Measurements from ENCODE around the gene NOTCH2. TPM values are rescaled to one million over a fixed set of nuclear protein-coding genes. Genes with fewer than 3 reads are reported as not detected.

The NOTCH2 gene
- total and polyA plus RNA-seq, 4 donors, result 43.7 to 131 (median 78.1) TPM

DNA sequence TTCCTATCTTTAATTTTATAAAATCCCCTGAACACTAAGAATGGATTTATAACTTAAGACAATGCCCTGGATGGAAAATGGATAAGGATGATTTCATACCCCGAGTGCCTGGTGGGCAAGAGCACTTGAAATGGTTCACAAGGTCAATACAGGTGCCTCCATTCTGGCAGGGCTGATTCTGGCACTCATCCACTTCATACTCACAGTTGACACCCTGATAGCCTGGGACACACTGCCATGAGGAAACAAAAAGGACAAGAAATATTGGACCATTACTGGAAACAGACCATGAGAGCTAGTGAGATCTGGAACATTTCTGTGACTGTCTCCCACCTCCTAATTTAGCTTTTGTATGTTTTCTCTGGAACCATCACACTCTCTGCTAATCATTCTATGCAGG, 134.1 kb downstream of the NOTCH2 start:
- Histone ChIP-seq H3K4me3 (ENCODE audit: low read depth, low read length) (no peak overlapping the region), H3K9me3 (ENCODE audit: control insufficient read depth, insufficient read depth, low read length) (peaks cover 3% of the 10 kb centered on the region), H3K36me3 (ENCODE audit: control insufficient read depth, insufficient read depth, low read length) (peaks cover 15% of the 10 kb centered on the region), H3K4me1 (ENCODE audit: control insufficient read depth, insufficient read depth, low read length) (no peaks in the 10 kb centered on the region), H3K27ac (ENCODE audit: low read depth, low read length) (no peak overlapping the region), H3K27me3 (ENCODE audit: control insufficient read depth, insufficient read depth, low read length) (no peaks in the 10 kb centered on the region)
- no CpG with 5 or more reads among the region's 1 CpG for WGBS (ENCODE audit: insufficient coverage)
- DNase-seq (ENCODE audit: low read depth in 4 of 6, low spot score in 6 of 6), result no peak

DNA sequence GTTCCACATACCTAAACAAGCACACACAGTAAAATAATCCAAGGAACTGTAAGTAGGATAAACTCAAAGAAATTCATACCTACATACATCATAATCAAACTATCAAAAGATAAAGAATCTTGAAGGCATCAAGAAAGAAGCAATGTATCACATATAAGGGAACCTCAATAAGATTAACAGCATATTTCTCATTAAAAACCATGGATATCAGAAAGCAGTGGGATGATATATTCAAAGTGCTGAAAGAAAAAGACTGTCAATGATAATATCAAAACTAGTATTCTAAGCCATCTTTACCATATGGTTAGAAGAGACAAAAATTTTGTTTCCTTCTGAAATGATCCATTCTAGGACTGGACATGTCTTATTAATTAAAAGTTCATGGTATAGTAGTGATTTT, 136.1 kb downstream of the NOTCH2 start:
- peaks cover 18% of the 10 kb centered on the region for H3K36me3 ChIP-seq (ENCODE audit: control insufficient read depth, insufficient read depth, low read length)
- no peak for DNase-seq (ENCODE audit: low read depth in 4 of 6, low spot score in 6 of 6)
- no peak overlapping the region for H3K4me3 ChIP-seq (ENCODE audit: low read depth, low read length)
- no peak overlapping the region for H3K27ac ChIP-seq (ENCODE audit: low read depth, low read length)
- H3K4me1 ChIP-seq (ENCODE audit: control insufficient read depth, insufficient read depth, low read length), result no peaks in the 10 kb centered on the region
- no peaks in the 10 kb centered on the region for H3K27me3 ChIP-seq (ENCODE audit: control insufficient read depth, insufficient read depth, low read length)
- H3K9me3 ChIP-seq (ENCODE audit: control insufficient read depth, insufficient read depth, low read length), result peaks cover 3% of the 10 kb centered on the region

DNA sequence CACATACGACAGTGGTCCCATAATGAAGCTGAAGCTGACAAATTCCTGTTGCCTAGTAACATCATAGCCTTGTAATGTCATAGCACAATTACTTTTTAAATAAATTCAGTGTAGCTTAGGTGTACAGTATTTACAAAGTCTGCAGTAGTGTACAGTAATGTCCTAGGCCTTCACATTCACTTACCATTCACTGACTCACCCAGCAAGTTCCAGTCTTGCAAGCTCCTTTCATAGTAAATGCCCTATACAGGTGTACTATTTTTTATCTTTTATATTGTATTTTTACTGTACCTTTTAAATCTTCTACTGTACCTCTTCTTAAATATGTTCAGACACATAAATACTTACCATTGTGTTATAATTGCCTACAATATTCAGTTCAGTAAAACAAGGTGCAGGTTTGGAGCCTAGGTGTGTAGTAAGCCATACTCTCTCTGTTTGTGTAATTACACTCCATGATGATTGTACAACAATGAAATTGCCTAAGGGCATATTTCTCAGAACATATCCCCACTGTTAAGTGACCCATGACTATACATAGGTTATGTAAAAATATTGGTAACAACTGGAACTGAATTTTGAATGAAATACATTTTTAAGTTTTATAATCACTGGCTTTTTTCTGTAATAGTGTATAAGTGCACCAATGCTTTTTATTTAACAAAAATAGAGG, 139.7 kb downstream of the NOTCH2 start:
- peak in 1 of 6 donors; percentile 47 for DNase-seq (ENCODE audit: low read depth in 4 of 6, low spot score in 6 of 6)
- H3K4me3 ChIP-seq (ENCODE audit: low read depth, low read length), result no peak overlapping the region
- H3K4me1 ChIP-seq (ENCODE audit: control insufficient read depth, insufficient read depth, low read length), result no peaks in the 10 kb centered on the region
- WGBS (ENCODE audit: insufficient coverage), result 83% methylated on average over 1 of the region's 1 CpG
- peaks cover 3% of the 10 kb centered on the region for H3K9me3 ChIP-seq (ENCODE audit: control insufficient read depth, insufficient read depth, low read length)
- peaks cover 14% of the 10 kb centered on the region for H3K36me3 ChIP-seq (ENCODE audit: control insufficient read depth, insufficient read depth, low read length)
- H3K27ac ChIP-seq (ENCODE audit: low read depth, low read length), result no peak overlapping the region
- H3K27me3 ChIP-seq (ENCODE audit: control insufficient read depth, insufficient read depth, low read length), result no peaks in the 10 kb centered on the region

DNA sequence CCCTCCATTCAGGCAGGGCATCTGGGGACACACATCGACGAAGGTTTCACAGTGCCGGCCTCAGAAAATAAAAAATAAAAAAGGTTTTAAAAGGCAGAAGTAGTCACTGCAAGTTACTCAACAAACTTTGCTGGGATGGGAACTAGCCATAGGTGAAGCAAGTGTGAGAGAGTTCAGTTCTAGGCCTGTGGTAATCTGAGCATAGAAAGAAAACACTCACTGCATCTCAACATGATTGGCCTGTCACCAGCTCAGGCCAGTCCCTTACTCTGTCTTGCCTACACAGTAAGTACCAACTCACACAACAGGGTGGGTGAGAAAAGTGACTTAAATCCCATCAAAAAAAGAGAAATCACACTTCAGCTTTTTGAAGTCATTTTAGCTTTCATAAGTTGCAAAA, 142.9 kb downstream of the NOTCH2 start:
- DNase-seq (ENCODE audit: low read depth in 4 of 6, low spot score in 6 of 6), result no peak
- Histone ChIP-seq H3K27me3 (ENCODE audit: control insufficient read depth, insufficient read depth, low read length) (no peaks in the 10 kb centered on the region), H3K27ac (ENCODE audit: low read depth, low read length) (no peak overlapping the region), H3K9me3 (ENCODE audit: control insufficient read depth, insufficient read depth, low read length) (no peaks in the 10 kb centered on the region), H3K4me1 (ENCODE audit: control insufficient read depth, insufficient read depth, low read length) (no peaks in the 10 kb centered on the region), H3K36me3 (ENCODE audit: control insufficient read depth, insufficient read depth, low read length) (peaks cover 18% of the 10 kb centered on the region), H3K4me3 (ENCODE audit: low read depth, low read length) (no peak overlapping the region)
- WGBS (ENCODE audit: insufficient coverage), result no CpG with 5 or more reads among the region's 3 CpGs

DNA sequence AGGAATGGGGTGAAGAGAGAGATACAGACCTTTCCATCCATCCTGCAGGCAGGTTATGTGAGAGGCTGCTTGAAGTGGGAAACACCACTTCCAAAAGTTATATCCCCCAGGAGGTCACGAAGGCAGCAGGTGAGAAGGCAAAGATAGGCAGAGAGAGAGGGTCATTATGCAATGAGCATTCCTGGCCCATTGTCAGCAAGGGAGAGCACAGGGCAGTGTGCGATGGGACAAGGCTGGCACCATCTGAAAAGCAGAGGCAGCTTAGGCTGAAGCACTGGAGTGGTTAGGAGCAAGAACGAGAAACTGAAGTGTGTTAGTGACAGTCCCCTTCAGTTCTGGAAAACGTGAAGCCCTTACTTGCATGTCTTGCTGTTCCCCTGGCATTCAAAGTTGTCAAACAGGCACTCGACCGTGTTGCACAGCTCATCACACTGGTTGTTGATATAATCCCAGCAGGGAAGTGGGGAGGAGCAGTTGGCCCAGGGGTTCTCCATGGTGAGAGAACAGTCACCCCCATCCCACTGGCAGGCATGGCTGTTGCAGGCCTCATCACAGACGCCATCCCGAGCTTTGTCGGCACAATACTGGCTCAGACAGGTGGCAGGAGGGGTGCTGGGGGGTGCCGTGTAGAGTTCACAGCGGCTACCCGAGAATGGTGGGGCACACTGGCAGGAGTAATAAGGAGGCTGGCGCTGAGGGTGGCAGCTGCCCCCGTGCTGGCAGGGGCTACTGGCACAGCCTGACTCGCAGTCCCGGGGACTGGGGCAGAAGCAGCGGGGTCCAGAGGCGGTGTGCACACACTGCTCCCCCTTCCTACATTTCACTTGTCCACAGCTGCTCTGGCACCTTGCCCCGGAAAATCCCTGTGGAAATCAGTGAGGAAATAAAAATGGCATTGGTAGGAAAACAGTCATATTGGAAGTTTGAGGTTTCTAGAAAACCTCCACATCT, 144.2 kb downstream of the NOTCH2 start:
- Histone ChIP-seq H3K27me3 (ENCODE audit: control insufficient read depth, insufficient read depth, low read length) (no peaks in the 10 kb centered on the region), H3K36me3 (ENCODE audit: control insufficient read depth, insufficient read depth, low read length) (peaks cover 19% of the 10 kb centered on the region), H3K9me3 (ENCODE audit: control insufficient read depth, insufficient read depth, low read length) (no peaks in the 10 kb centered on the region), H3K27ac (ENCODE audit: low read depth, low read length) (no peak overlapping the region), H3K4me1 (ENCODE audit: control insufficient read depth, insufficient read depth, low read length) (no peaks in the 10 kb centered on the region), H3K4me3 (ENCODE audit: low read depth, low read length) (no peak overlapping the region)
- 80% methylated on average over 14 of the region's 19 CpGs for WGBS (ENCODE audit: insufficient coverage)
- DNase-seq (ENCODE audit: low read depth in 4 of 6, low spot score in 6 of 6), result peak in 2 of 6 donors; percentile 16 to 52

DNA sequence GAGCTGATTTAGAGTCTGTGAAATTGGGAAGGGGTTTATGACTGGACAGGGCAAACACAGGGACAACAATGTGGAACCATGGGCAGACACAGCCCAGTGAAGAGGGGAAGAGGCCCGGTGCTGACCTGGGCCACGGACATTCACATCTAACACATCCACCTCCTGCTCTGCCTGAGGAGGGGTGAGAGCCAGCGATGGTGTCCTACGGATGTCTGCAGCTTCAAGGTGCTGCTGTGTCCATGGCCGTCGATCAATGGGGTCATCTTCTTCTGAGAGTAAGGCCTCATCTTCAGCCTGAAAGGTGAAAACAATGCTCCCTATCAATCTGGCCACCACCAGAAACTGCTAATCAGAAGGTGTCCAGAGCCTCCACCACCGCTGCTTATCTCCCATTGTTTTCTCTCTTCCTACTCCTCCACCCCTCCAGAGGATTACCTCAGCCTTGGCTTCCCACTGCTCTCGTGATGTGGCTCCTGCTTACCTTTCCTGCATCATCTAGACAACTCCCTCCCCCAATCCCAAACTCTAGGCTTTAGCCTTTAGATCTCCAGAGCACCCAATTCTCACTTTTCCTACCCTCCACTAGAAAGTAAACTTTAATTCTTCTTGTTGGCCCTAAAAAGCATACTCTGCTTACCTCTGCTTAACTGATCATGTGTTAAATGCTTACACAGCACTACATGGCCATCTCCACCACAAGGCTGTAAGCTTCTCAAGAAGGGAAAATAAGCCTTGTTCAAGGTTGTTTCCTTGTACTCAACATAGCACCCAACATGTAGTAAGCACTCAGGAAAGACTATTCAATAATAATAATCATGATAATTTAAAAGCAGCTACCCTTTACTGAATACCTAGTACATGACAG, 149.1 kb downstream of the NOTCH2 start:
- Histone ChIP-seq H3K4me1 (ENCODE audit: control insufficient read depth, insufficient read depth, low read length) (no peaks in the 10 kb centered on the region), H3K27ac (ENCODE audit: low read depth, low read length) (no peak overlapping the region), H3K9me3 (ENCODE audit: control insufficient read depth, insufficient read depth, low read length) (no peaks in the 10 kb centered on the region), H3K4me3 (ENCODE audit: low read depth, low read length) (no peak overlapping the region), H3K36me3 (ENCODE audit: control insufficient read depth, insufficient read depth, low read length) (peaks cover 36% of the 10 kb centered on the region), H3K27me3 (ENCODE audit: control insufficient read depth, insufficient read depth, low read length) (no peaks in the 10 kb centered on the region)
- 92% methylated on average over 7 of the region's 8 CpGs for WGBS (ENCODE audit: insufficient coverage)
- DNase-seq (ENCODE audit: low read depth in 4 of 6, low spot score in 6 of 6), result no peak

DNA sequence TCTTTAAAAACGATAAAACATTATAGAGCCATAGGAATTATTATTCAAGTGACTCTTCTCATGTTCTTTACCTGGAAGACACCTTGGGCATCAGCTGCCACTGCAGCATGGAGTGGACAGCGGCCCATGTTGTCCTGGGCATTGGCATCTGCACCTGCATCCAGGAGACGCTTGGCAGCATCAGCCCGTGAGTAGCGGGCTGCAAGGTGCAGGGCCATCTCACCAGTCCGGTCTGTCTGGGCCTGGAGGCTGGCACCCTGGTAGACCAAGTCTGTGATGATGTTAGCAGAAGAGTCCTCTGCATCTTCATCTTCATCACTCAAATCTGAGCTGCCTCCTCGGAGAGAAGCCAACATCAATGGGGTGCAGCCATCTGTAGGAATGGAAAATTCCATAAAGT, 150.2 kb downstream of the NOTCH2 start:
- H3K36me3 ChIP-seq (ENCODE audit: control insufficient read depth, insufficient read depth, low read length), result peaks cover 34% of the 10 kb centered on the region
- WGBS (ENCODE audit: insufficient coverage), result 100% methylated on average over 5 of the region's 7 CpGs

DNA sequence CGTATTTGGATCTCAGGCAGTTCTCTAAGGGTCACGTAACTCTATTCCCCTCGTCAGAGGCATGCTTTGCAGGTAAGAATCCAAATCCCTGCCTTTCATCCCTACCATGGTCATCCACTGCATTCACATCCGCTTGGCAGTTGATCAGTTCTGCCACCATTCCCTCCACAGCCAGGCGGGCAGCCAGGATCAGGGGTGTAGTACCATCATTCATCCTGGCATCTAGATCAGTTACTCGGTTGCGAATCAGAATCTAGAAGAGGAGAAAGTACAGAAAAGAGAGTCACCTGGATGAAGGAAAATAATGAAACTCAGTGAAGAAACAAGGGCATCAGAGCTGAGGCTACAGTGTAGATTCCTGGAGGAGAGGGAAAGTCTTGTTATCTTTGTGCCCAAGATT, 151.2 kb downstream of the NOTCH2 start:
- H3K36me3 ChIP-seq (ENCODE audit: control insufficient read depth, insufficient read depth, low read length), result peaks cover 30% of the 10 kb centered on the region

More for the DNA sequence above, 150.2 kb downstream of the NOTCH2 start:
- no peak for DNase-seq (ENCODE audit: low read depth in 4 of 6, low spot score in 6 of 6)
- no peak overlapping the region for H3K4me3 ChIP-seq (ENCODE audit: low read depth, low read length)
- no peak overlapping the region for H3K27ac ChIP-seq (ENCODE audit: low read depth, low read length)
- no peaks in the 10 kb centered on the region for H3K9me3 ChIP-seq (ENCODE audit: control insufficient read depth, insufficient read depth, low read length)
- no peaks in the 10 kb centered on the region for H3K27me3 ChIP-seq (ENCODE audit: control insufficient read depth, insufficient read depth, low read length)
- no peaks in the 10 kb centered on the region for H3K4me1 ChIP-seq (ENCODE audit: control insufficient read depth, insufficient read depth, low read length)

DNA sequence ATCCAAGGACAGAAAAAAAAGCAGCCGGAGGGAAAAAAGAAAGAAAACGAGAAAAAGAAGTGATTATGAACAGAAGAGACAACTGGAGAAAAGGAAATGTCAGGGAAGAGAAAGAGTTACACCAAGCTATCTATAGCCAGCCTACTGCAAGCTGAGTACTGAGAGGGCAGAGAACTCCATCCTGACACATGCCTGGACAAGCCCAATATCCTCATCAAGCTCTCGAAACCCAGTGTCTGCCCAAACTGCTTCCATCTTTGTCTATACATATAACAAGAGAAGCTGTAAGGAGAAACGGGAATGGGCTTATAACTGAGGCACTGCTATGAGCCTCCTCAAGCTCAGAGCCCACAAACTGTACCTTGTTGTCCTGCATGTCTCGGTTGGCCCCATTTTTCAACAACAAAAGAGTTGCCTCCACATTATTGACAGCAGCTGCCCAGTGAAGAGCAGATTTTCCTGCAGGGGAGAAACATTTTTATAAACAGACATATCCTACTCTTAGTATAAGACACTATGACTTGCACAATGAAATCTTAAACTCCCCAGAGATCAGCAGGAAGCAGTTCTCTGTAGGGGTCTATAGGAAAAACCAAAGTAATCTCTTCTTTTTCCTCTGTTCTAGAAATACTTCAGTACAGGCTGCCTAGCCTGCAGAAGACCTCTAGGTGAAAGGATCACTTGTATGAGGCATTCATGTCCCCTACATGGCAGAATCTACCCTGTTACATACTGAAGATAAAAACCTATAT, 152.0 kb downstream of the NOTCH2 start:
- H3K4me1 ChIP-seq (ENCODE audit: control insufficient read depth, insufficient read depth, low read length), result no peaks in the 10 kb centered on the region
- DNase-seq (ENCODE audit: low read depth in 4 of 6, low spot score in 6 of 6), result no peak
- H3K4me3 ChIP-seq (ENCODE audit: low read depth, low read length), result no peak overlapping the region
- no peaks in the 10 kb centered on the region for H3K27me3 ChIP-seq (ENCODE audit: control insufficient read depth, insufficient read depth, low read length)
- H3K9me3 ChIP-seq (ENCODE audit: control insufficient read depth, insufficient read depth, low read length), result no peaks in the 10 kb centered on the region
- H3K27ac ChIP-seq (ENCODE audit: low read depth, low read length), result no peak overlapping the region
- H3K36me3 ChIP-seq (ENCODE audit: control insufficient read depth, insufficient read depth, low read length), result peaks cover 30% of the 10 kb centered on the region
- 100% methylated on average over 1 of the region's 5 CpGs for WGBS (ENCODE audit: insufficient coverage)

More for the DNA sequence above, 151.2 kb downstream of the NOTCH2 start:
- 86% methylated on average over 5 of the region's 7 CpGs for WGBS (ENCODE audit: insufficient coverage)
- Histone ChIP-seq H3K4me3 (ENCODE audit: low read depth, low read length) (no peak overlapping the region), H3K9me3 (ENCODE audit: control insufficient read depth, insufficient read depth, low read length) (no peaks in the 10 kb centered on the region), H3K27ac (ENCODE audit: low read depth, low read length) (no peak overlapping the region), H3K4me1 (ENCODE audit: control insufficient read depth, insufficient read depth, low read length) (no peaks in the 10 kb centered on the region), H3K27me3 (ENCODE audit: control insufficient read depth, insufficient read depth, low read length) (no peaks in the 10 kb centered on the region)
- no peak for DNase-seq (ENCODE audit: low read depth in 4 of 6, low spot score in 6 of 6)
